ENCODE measurements around the gene ATP7B. TPM values are rescaled to one million over a fixed set of nuclear protein-coding genes. Genes with fewer than 3 reads are reported as not detected.

Gene ATP7B
- total RNA-seq, 1 donor from 2014 or later, result 0.65 TPM

DNA sequence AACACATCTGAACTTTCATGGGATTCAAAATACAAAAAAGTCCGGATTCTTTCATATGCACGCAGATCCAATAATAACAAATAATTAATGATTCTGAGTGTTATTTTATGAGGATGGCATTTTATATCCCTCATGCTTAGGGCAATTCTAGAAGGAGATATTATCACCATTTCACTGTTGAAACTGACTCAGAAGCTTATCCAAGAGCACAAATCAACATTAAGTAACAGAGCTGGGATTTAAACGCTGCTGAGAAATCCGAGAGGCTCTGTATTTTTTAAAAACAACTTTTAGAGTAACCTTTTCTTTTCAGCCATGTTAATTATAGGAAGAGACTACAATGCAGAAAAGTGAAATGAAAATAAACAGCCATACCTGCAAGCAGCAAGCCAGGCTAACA lies 30.3 kb downstream of the ATP7B start:
- intact Hi-C loops (cut with micrococcal nuclease), result no loop called here

DNA sequence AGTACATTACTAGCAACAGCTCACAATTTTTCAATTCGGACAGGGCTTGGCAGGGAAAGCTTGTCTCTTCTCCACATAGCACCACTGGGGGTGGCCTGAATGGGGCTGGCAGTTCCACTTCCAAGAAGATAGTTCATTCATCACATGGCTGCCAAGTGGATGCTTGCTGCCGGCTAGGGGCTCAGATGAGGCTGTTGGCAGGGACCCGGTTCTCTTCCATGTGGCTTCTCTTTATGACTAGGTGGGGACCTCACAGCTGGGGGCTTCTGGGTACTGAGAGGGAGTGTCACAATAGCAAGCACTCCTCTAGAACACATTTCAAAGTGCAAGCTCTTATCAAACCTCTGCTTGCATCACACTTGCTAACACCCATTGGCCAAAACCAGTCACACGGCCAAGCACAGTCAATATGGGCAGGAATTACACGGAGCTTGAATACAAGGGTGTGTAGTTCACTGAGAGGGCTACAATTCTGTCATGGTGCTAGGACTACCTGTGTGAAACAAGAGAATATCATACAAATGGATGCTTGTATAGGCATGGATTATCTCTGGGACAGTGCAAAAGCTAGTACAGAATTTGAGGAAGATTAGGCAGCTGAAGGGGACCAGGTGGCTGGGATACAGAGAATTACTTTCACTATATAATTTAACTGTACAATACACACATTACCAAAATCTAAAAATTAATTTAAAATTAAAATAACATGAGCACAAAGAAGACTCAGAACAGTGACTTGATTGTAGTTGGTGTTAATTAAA lies 32.3 kb downstream of the ATP7B start:
- H3K9me3 Mint-ChIP-seq, result no peaks in the 10 kb centered on the region
- H3K36me3 Mint-ChIP-seq (ENCODE audit: low read depth), result no peaks in the 10 kb centered on the region
- no peak overlapping the region for H3K4me3 Mint-ChIP-seq
- no peaks in the 10 kb centered on the region for H3K4me1 Mint-ChIP-seq
- H3K27me3 Mint-ChIP-seq, result no peaks in the 10 kb centered on the region
- no peak overlapping the region for H3K27ac Mint-ChIP-seq
- intact Hi-C loops (cut with micrococcal nuclease), result no loop called here
- DNase-seq, result no peak

More for the DNA sequence above, 30.3 kb downstream of the ATP7B start:
- no peaks in the 10 kb centered on the region for H3K4me1 Mint-ChIP-seq
- H3K4me3 Mint-ChIP-seq, result no peak overlapping the region
- no peak for DNase-seq
- H3K9me3 Mint-ChIP-seq, result peaks cover 4% of the 10 kb centered on the region
- H3K27me3 Mint-ChIP-seq, result peaks cover 15% of the 10 kb centered on the region
- H3K27ac Mint-ChIP-seq, result no peak overlapping the region
- H3K36me3 Mint-ChIP-seq (ENCODE audit: low read depth), result no peaks in the 10 kb centered on the region

GRCh38 chr13:51977625-51978024 lies 33.6 kb downstream of the ATP7B start:
- H3K27ac Mint-ChIP-seq, result no peak overlapping the region
- DNase-seq, result no peak
- intact Hi-C loops (cut with micrococcal nuclease), result no loop called here
- H3K4me3 Mint-ChIP-seq, result no peak overlapping the region
- no peaks in the 10 kb centered on the region for H3K4me1 Mint-ChIP-seq
- H3K9me3 Mint-ChIP-seq, result no peaks in the 10 kb centered on the region
- no peaks in the 10 kb centered on the region for H3K27me3 Mint-ChIP-seq
- no peaks in the 10 kb centered on the region for H3K36me3 Mint-ChIP-seq (ENCODE audit: low read depth)

- intact Hi-C loops (cut with micrococcal nuclease), result no loop called here
- no peaks in the 10 kb centered on the region for H3K9me3 Mint-ChIP-seq
- H3K27ac Mint-ChIP-seq, result no peak overlapping the region
- no peaks in the 10 kb centered on the region for H3K4me1 Mint-ChIP-seq
- no peak overlapping the region for H3K4me3 Mint-ChIP-seq
- H3K27me3 Mint-ChIP-seq, result no peaks in the 10 kb centered on the region
- no peaks in the 10 kb centered on the region for H3K36me3 Mint-ChIP-seq (ENCODE audit: low read depth)
- no peak for DNase-seq
These were observed 34.4 kb downstream of the ATP7B start for GRCh38 chr13:51976890-51977289.

- no peaks in the 10 kb centered on the region for H3K4me1 Mint-ChIP-seq
- no peaks in the 10 kb centered on the region for H3K36me3 Mint-ChIP-seq (ENCODE audit: low read depth)
- intact Hi-C loops (cut with micrococcal nuclease), result no loop called here
- DNase-seq, result no peak
- H3K27me3 Mint-ChIP-seq, result no peaks in the 10 kb centered on the region
- H3K27ac Mint-ChIP-seq, result no peak overlapping the region
- no peak overlapping the region for H3K4me3 Mint-ChIP-seq
- no peaks in the 10 kb centered on the region for H3K9me3 Mint-ChIP-seq
These were observed 34.8 kb downstream of the ATP7B start for GRCh38 chr13:51976423-51976822.

DNA sequence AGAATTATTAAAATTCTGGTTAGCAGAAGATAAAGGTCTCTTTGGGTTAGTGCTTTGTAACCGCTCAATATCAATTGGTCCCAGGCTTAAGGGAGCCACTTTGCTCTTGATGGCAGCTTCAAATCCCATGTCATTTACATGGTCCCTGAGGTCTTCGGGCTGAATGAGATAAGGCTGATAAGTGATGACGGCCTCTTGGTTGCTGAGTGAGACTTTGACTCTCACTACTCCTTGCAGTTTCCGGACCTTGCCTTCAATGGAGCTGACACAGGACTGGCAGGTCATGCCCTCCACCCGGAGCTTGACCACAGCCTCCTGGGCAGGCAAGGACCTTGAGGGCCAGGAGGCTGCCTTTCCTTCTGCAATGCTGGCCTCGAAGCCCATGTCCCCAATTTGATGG lies 36.8 kb downstream of the ATP7B start:
- H3K36me3 Mint-ChIP-seq (ENCODE audit: low read depth), result no peaks in the 10 kb centered on the region
- no peak overlapping the region for H3K4me3 Mint-ChIP-seq
- peaks cover 3% of the 10 kb centered on the region for H3K4me1 Mint-ChIP-seq
- intact Hi-C loops (cut with micrococcal nuclease), result no loop called here
- no peak overlapping the region for H3K27ac Mint-ChIP-seq
- no peaks in the 10 kb centered on the region for H3K9me3 Mint-ChIP-seq
- no peaks in the 10 kb centered on the region for H3K27me3 Mint-ChIP-seq
- no peak for DNase-seq

- no peaks in the 10 kb centered on the region for H3K27me3 Mint-ChIP-seq
- no peaks in the 10 kb centered on the region for H3K9me3 Mint-ChIP-seq
- DNase-seq, result no peak
- intact Hi-C loops (cut with micrococcal nuclease), result no loop called here
- peaks cover 17% of the 10 kb centered on the region for H3K4me1 Mint-ChIP-seq
- H3K27ac Mint-ChIP-seq, result no peak overlapping the region
- no peaks in the 10 kb centered on the region for H3K36me3 Mint-ChIP-seq (ENCODE audit: low read depth)
- H3K4me3 Mint-ChIP-seq, result no peak overlapping the region
These were observed 39.5 kb downstream of the ATP7B start for GRCh38 chr13:51971520-51972426.

DNA sequence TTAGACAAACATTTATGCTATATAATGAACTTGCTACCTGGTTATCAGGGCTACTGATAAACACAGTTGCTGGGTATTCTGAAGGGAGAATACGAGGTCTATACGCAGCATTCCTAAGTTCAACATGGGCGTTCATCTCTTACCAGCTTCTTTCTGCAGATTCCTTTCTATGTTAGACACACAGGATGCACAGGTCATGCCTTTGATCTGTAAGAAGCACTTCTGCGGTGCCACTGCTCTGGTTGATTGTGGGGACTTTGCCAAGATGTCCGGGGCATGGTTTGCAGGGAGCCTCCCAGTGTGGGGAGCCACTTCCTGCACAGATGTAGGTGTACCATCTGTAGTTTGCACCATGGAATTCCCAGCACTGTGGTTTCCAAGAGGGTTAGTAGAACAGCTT lies 40.9 kb downstream of the ATP7B start:
- H3K9me3 Mint-ChIP-seq, result no peaks in the 10 kb centered on the region
- peaks cover 25% of the 10 kb centered on the region for H3K4me1 Mint-ChIP-seq
- H3K36me3 Mint-ChIP-seq (ENCODE audit: low read depth), result no peaks in the 10 kb centered on the region
- intact Hi-C loops (cut with micrococcal nuclease), result no loop called here
- H3K4me3 Mint-ChIP-seq, result no peak overlapping the region
- no peak overlapping the region for H3K27ac Mint-ChIP-seq
- peak; percentile 67 for DNase-seq
- no peaks in the 10 kb centered on the region for H3K27me3 Mint-ChIP-seq

DNA sequence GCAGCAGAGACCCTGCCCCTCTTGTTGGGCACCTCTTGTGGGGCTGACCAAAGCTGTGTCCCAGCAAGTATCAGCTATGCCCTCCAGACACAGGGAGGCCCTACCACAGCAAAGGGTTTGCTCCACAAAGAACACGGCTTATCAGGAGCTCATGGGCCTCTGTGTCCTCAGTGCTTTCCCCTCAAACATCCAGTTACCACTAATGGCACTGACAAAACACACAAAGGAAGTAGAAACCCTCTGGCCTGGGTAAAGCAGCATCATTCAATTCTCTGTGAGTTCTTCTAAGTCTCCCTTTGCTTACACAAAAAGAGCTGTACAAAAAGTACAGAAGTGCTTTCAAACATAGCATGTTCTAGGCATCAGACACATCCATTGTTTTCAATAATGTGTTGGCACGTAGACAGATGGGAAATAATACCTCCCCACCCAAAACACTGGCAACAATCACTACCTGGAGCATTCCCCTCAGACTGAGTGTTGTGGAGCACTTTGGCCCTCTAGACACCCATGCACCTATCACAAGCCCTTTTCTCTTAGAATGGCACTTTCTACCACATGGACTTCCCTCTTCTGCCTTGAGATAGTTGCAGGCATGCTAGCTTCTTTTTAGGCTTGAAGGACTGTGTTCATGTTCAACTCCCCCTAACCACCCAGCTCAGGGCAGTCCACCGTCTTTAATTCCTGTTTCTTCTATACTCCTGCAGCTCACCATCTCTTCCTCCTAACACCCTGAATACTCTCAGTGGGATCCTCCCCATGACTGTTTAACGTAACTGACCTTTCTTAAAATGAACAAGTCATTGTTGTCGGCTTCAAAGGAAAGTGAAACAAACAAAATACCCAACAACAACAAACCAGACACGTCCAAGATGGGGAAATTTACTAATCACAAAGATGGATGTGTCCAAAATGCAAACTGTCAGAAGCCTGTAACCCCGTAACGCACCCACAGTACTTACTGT lies 43.5 kb downstream of the ATP7B start:
- H3K27ac Mint-ChIP-seq, result peak overlapping the region; percentile 2
- peaks cover 2% of the 10 kb centered on the region for H3K27me3 Mint-ChIP-seq
- peak overlapping the region; percentile 13 for H3K4me3 Mint-ChIP-seq
- no peak for DNase-seq
- H3K4me1 Mint-ChIP-seq, result peaks cover 25% of the 10 kb centered on the region
- H3K36me3 Mint-ChIP-seq (ENCODE audit: low read depth), result no peaks in the 10 kb centered on the region
- H3K9me3 Mint-ChIP-seq, result no peaks in the 10 kb centered on the region
- intact Hi-C loops (cut with micrococcal nuclease), result no loop called here

GRCh38 chr13:51966186-51966585 lies 45.1 kb downstream of the ATP7B start:
- intact Hi-C loops (cut with micrococcal nuclease), result no loop called here
- no peak overlapping the region for H3K4me3 Mint-ChIP-seq
- H3K9me3 Mint-ChIP-seq, result no peaks in the 10 kb centered on the region
- H3K27me3 Mint-ChIP-seq, result peaks cover 2% of the 10 kb centered on the region
- H3K36me3 Mint-ChIP-seq (ENCODE audit: low read depth), result no peaks in the 10 kb centered on the region
- no peak for DNase-seq
- no peak overlapping the region for H3K27ac Mint-ChIP-seq
- peaks cover 37% of the 10 kb centered on the region for H3K4me1 Mint-ChIP-seq

DNA sequence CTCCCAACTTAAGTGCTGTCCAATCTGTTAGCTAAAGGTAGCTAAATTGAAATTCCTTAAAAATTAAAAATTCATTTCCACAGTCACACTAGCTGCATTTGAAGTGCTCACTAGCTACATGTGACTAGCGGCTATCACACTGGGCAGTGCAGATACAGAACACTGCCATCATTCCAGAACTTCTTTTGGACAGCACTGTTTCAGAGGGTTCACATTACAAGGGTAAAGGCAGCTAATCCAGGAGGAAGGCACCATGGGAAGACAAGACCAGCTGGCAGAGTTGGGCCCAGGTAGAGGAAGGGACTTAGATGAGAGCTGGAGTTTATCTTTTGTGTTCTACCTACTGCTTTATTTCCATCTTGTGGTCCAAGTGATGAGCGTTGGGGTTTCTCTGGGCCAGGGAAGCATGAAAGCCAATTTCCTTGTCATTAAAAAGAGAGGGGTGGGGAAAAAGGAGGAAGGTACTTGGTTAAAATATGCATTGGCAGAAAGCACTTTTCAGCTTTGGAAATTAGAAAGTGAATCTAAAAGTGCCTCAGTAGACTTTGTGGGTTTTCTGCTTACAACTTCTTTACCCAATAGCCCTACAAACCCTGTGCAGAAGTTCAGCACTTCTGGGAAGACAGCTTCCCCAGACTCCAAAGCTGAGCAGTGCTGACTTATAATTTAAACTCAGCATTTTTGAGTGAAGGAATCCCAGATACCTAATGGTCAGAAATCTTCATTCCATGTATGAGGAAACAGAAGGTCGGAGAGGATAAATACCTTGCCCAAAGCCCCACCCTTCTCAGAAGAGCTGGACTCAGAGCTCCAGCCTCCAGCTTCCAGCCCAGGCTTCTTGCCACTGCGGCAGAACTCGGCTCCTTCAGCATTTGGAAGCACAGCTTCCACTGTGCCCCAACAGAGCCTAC lies 49.5 kb downstream of the ATP7B start:
- Mint-ChIP-seq H3K9me3 (no peaks in the 10 kb centered on the region), H3K4me1 (peaks cover 35% of the 10 kb centered on the region), H3K27ac (no peak overlapping the region), H3K27me3 (peaks cover 2% of the 10 kb centered on the region), H3K36me3 (ENCODE audit: low read depth) (no peaks in the 10 kb centered on the region), H3K4me3 (no peak overlapping the region)
- intact Hi-C loops (cut with micrococcal nuclease), result no loop called here
- DNase-seq, result peak; percentile 61

- intact Hi-C loops (cut with micrococcal nuclease), result no loop called here
- H3K27ac Mint-ChIP-seq, result no peak overlapping the region
- H3K36me3 Mint-ChIP-seq (ENCODE audit: low read depth), result no peaks in the 10 kb centered on the region
- no peak overlapping the region for H3K4me3 Mint-ChIP-seq
- H3K4me1 Mint-ChIP-seq, result peaks cover 35% of the 10 kb centered on the region
- no peak for DNase-seq
- peaks cover 2% of the 10 kb centered on the region for H3K27me3 Mint-ChIP-seq
- no peaks in the 10 kb centered on the region for H3K9me3 Mint-ChIP-seq
These were observed 50.5 kb downstream of the ATP7B start for GRCh38 chr13:51960766-51961165.

DNA sequence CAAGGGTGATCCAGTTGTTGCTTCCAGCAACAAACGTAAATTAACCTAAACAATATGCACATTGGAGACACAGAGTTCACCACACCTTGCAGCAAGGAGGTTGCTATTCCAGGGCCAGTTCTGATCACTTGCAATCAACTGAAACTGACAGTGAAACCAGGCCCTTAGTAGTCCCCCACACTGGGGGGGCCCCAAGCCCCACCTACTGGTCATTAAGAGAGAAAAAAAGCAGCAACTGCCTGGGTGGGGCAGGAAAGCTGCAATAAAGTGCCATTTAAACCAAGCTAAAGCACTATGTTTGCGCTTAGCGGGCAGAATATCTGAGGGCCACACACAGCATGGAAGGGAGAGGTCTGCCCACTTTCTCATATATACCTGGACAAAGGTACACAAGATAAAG lies 51.5 kb downstream of the ATP7B start:
- H3K27me3 Mint-ChIP-seq, result peaks cover 2% of the 10 kb centered on the region
- peak; percentile 65 for DNase-seq
- intact Hi-C loops (cut with micrococcal nuclease), result no loop called here
- no peak overlapping the region for H3K27ac Mint-ChIP-seq
- peaks cover 35% of the 10 kb centered on the region for H3K4me1 Mint-ChIP-seq
- no peak overlapping the region for H3K4me3 Mint-ChIP-seq
- H3K36me3 Mint-ChIP-seq (ENCODE audit: low read depth), result no peaks in the 10 kb centered on the region
- H3K9me3 Mint-ChIP-seq, result no peaks in the 10 kb centered on the region

Measured in activated CD4-positive, alpha-beta T cell treated with anti-CD3 and anti-CD28 coated beads, Interleukin-2, amount 10 ng/mL, durations not matched to agents 24 days and 14 days (primary cell).